Caco-2 (cell line): ENCODE results near the gene FRMD8. TPM values are rescaled to one million over a fixed set of nuclear protein-coding genes. Genes with fewer than 3 reads are reported as not detected.

Source experiments
- BruUV-seq: library from RNA; stranded (reverse); fragments of 400-500 nt; replicated peaks from 2 replicates; lab custom pipeline; 2021; lab: Mats Ljungman, UMichigan
- CTCF ChIA-PET: fragments of 300-600 bp; sonication (Branson Sonifier 250); formaldehyde crosslinking; loops from one replicate; lab custom pipeline; 2022; ENCODE audit warnings: antibody characterized with exemption; lab: Charles Lee
- POLR2A ChIA-PET: fragments of 300-600 bp; sonication (Branson Sonifier 250); formaldehyde crosslinking; loops from one replicate; lab custom pipeline; 2022; ENCODE audit warnings: antibody characterized with exemption; lab: Charles Lee
- DNase-seq, 2 experiments: peaks; one replicate each; pipeline versions ENCODE4 v3.0.0 to v3.0.0-alpha.2; 2020 to 2022
- H3K27me3 ChIP-seq: replicated peaks from 2 replicates; pipeline ENCODE4 v1.6.0; 2011; ENCODE audit warnings: low read length; ENCODE audit not compliant: control insufficient read depth, insufficient read depth
- H3K36me3 ChIP-seq: 2 replicates; pipeline ENCODE4 v1.5.1; 2011; ENCODE audit warnings: low read length; ENCODE audit not compliant: control insufficient read depth, insufficient read depth
- H3K4me1 ChIP-seq: fragments of 250-450 bp; sonication (Bioruptor Pico); 2 replicates; pipeline ENCODE4 v1.5.1; 2020; ENCODE audit warnings: mild to moderate bottlenecking
- H3K4me3 ChIP-seq: 2 replicates; pipeline ENCODE4 v1.5.1; 2011; ENCODE audit warnings: low read depth, mild to moderate bottlenecking, control low read depth, low read length
- H3K9me3 ChIP-seq: fragments of 250-450 bp; sonication (Bioruptor Pico); 2 replicates; pipeline ENCODE4 v1.5.1; 2020; ENCODE audit warnings: mild to moderate bottlenecking, moderate library complexity
- H3K27ac Mint-ChIP-seq: one replicate; pipeline ENCODE4 v1.8.0; 2022; ENCODE audit warnings: mixed read lengths; ENCODE audit not compliant: unreplicated experiment
- H3K27me3 Mint-ChIP-seq: one replicate; pipeline ENCODE4 v1.8.0; 2022; ENCODE audit warnings: mixed read lengths; ENCODE audit not compliant: insufficient read depth, unreplicated experiment
- H3K36me3 Mint-ChIP-seq: one replicate; pipeline ENCODE4 v1.8.0; 2022; ENCODE audit warnings: mild to moderate bottlenecking, mixed read lengths; ENCODE audit not compliant: insufficient read depth, unreplicated experiment
- H3K4me1 Mint-ChIP-seq: one replicate; pipeline ENCODE4 v1.8.0; 2022; ENCODE audit warnings: low read depth, mixed read lengths; ENCODE audit not compliant: unreplicated experiment
- H3K4me3 Mint-ChIP-seq: one replicate; pipeline ENCODE4 v1.8.0; 2022; ENCODE audit warnings: mild to moderate bottlenecking, moderate library complexity, mixed read lengths; ENCODE audit not compliant: unreplicated experiment
- H3K9me3 Mint-ChIP-seq: one replicate; pipeline ENCODE4 v1.8.0; 2022; ENCODE audit warnings: mixed read lengths; ENCODE audit not compliant: unreplicated experiment
- intact Hi-C: fragments of 100-400 bp; cut with micrococcal nuclease; formaldehyde crosslinking; loops from one replicate; pipeline ENCODE4 v1.10.0; 2022; ENCODE audit not compliant: unreplicated experiment
- total RNA-seq: library from RNA; stranded (reverse); gene quantifications from 2 replicates; pipeline ENCODE4 v1.2.3, GENCODE V29; 2022
- TF ChIP-seq, protein P1 (sequence below), 2 experiments: fragments of 200-600 bp in 1 of 2; IDR thresholded peaks; 1 replicate in 1 of 2; 2 replicates in 1 of 2; pipeline versions ENCODE4 v1.5.1 to v1.8.0; 2011 to 2022; ENCODE audit warnings: antibody characterized with exemption in 1 of 2, control low read depth in 1 of 2, inconsistent platforms in 1 of 2, low read depth in 1 of 2, low read length in 1 of 2, mild to moderate bottlenecking in 1 of 2, moderate library complexity in 1 of 2; ENCODE audit not compliant: insufficient read depth in 1 of 2, severe bottlenecking in 1 of 2, unreplicated experiment in 1 of 2

FRMD8 gene
- total RNA-seq, 1 experiment from 2014 or later: 38.2 TPM

- peak; percentile 90 to 95 for DNase-seq
- peak overlapping the region; percentile 95 for H3K27ac Mint-ChIP-seq
- Histone ChIP-seq H3K36me3 (no peaks in the 10 kb centered on the region), H3K27me3 (no peaks in the 10 kb centered on the region), H3K4me3 (peak overlapping the region; percentile 8; the same call in 1 of the 2 replicates), H3K9me3 (no peaks in the 10 kb centered on the region), H3K4me1 (peaks cover 52% of the 10 kb centered on the region)
- H3K9me3 Mint-ChIP-seq: no peaks in the 10 kb centered on the region
- ChIA-PET CTCF (interaction anchor here (0.5 to 2.6 kb wide), 21 partner anchors 19 to 375 kb away, joined by 3 to 27 read pairs (median 3); partner anchors contain the start of gene SAC3D1), POLR2A (interaction anchor here (0.5 to 1.8 kb wide), 11 partner anchors 16 to 94 kb away, joined by 3 to 6 read pairs (median 3); partner anchors contain the start of gene MALAT1)
- intact Hi-C loops: loop anchor here (1.0 to 5.0 kb wide), 6 partner anchors 17 to 139 kb away; partner anchors contain the start of gene SLC25A45
- no peaks in the 10 kb centered on the region for H3K27me3 Mint-ChIP-seq
- TF ChIP-seq, protein P1, sequence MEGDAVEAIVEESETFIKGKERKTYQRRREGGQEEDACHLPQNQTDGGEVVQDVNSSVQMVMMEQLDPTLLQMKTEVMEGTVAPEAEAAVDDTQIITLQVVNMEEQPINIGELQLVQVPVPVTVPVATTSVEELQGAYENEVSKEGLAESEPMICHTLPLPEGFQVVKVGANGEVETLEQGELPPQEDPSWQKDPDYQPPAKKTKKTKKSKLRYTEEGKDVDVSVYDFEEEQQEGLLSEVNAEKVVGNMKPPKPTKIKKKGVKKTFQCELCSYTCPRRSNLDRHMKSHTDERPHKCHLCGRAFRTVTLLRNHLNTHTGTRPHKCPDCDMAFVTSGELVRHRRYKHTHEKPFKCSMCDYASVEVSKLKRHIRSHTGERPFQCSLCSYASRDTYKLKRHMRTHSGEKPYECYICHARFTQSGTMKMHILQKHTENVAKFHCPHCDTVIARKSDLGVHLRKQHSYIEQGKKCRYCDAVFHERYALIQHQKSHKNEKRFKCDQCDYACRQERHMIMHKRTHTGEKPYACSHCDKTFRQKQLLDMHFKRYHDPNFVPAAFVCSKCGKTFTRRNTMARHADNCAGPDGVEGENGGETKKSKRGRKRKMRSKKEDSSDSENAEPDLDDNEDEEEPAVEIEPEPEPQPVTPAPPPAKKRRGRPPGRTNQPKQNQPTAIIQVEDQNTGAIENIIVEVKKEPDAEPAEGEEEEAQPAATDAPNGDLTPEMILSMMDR (IDR thresholded peaks at IDR 0.05; ENCODE audit: insufficient read depth in 1 of 2, low read depth in 1 of 2, low read length in 1 of 2, severe bottlenecking in 1 of 2, unreplicated experiment in 1 of 2): peak; percentile 98
- BruUV-seq: no TSS peak
- peaks cover 38% of the 10 kb centered on the region for H3K4me1 Mint-ChIP-seq
- H3K4me3 Mint-ChIP-seq: peak overlapping the region; percentile 55
- H3K36me3 Mint-ChIP-seq: peaks cover 41% of the 10 kb centered on the region
These were observed 29.9 kb downstream of the FRMD8 start for GRCh38 chr11:65416341-65416824.

GRCh38 chr11:65416841-65417701 lies 30.6 kb downstream of the FRMD8 start:
- no peaks in the 10 kb centered on the region for H3K27me3 Mint-ChIP-seq
- Histone ChIP-seq H3K27me3 (no peaks in the 10 kb centered on the region), H3K36me3 (no peaks in the 10 kb centered on the region), H3K9me3 (no peaks in the 10 kb centered on the region), H3K4me3 (no peak overlapping the region), H3K4me1 (peaks cover 55% of the 10 kb centered on the region)
- peaks cover 44% of the 10 kb centered on the region for H3K36me3 Mint-ChIP-seq
- H3K4me3 Mint-ChIP-seq: peak overlapping the region; percentile 55
- intact Hi-C loops: loop anchor here (1.0 to 5.0 kb wide), 6 partner anchors 16 to 140 kb away; partner anchors contain the start of gene SLC25A45
- H3K4me1 Mint-ChIP-seq: peaks cover 38% of the 10 kb centered on the region
- peak in 1 of 2 experiments; percentile 35 for DNase-seq
- no peaks in the 10 kb centered on the region for H3K9me3 Mint-ChIP-seq
- ChIA-PET CTCF (interaction anchor here (0.5 to 3.9 kb wide), 18 partner anchors 19 to 1049 kb away, joined by 3 to 21 read pairs (median 4); partner anchors contain the start of gene SLC25A45), POLR2A (interaction anchor here (0.8 to 2.9 kb wide), 5 partner anchors 60 to 91 kb away, joined by 3 to 25 read pairs (median 5); partner anchors contain the start of gene MALAT1)
- BruUV-seq: no TSS peak
- TF ChIP-seq, protein P1 (IDR thresholded peaks at IDR 0.05; ENCODE audit: insufficient read depth in 1 of 2, low read depth in 1 of 2, low read length in 1 of 2, severe bottlenecking in 1 of 2, unreplicated experiment in 1 of 2): no peak
- H3K27ac Mint-ChIP-seq: peak overlapping the region; percentile 95
